Naive thymus-derived CD8-positive, alpha-beta T cell (primary cell): ENCODE measurements around the gene AFDN. TPM values are rescaled to one million over a fixed set of nuclear protein-coding genes. Genes with fewer than 3 reads are reported as not detected.

Experiments
- ATAC-seq, 2 donors: fragments of 150-1000 bp; cut with Tn5 transposase in 1 of 2; sonication (Bioruptor Pico), chemical (Tn5 transposase) in 1 of 2; 1 replicate in 1 of 2; 2 replicates in 1 of 2; pipeline ENCODE4 v1.10.0; 2021; ENCODE audit warnings: mild to moderate bottlenecking in 2 of 2, moderate library complexity in 2 of 2
- POLR2A ChIA-PET: fragments of 350-600 bp; sonication (Branson Sonifier 250); formaldehyde crosslinking; loops from one replicate; lab custom pipeline; 2021; ENCODE audit warnings: antibody characterized with exemption; lab: Charles Lee
- DNase-seq, 10 donors: peaks; one replicate each; pipeline versions ENCODE4 v3.0.0 to v3.0.0-alpha.2; 2020 to 2022
- H3K27ac Mint-ChIP-seq, 10 donors: one replicate each; pipeline ENCODE4 v1.8.0; 2020 to 2022; ENCODE audit warnings: mild to moderate bottlenecking in 10 of 10, mixed read lengths in 10 of 10, moderate library complexity in 4 of 10, inconsistent platforms in 1 of 10
- H3K27me3 Mint-ChIP-seq, 5 donors: one replicate each; pipeline ENCODE4 v1.8.0; 2021 to 2022; ENCODE audit warnings: mixed read lengths in 5 of 5
- H3K36me3 Mint-ChIP-seq, 3 donors: one replicate each; pipeline ENCODE4 v1.8.0; 2020 to 2022; ENCODE audit warnings: mixed read lengths in 3 of 3, mild to moderate bottlenecking in 2 of 3, inconsistent platforms in 1 of 3
- H3K4me1 Mint-ChIP-seq, 4 donors: one replicate each; pipeline ENCODE4 v1.8.0; 2021 to 2022; ENCODE audit warnings: mixed read lengths in 4 of 4
- H3K4me3 Mint-ChIP-seq, 10 donors: one replicate each; pipeline ENCODE4 v1.8.0; 2020 to 2022; ENCODE audit warnings: mild to moderate bottlenecking in 10 of 10, mixed read lengths in 10 of 10, moderate library complexity in 6 of 10, inconsistent platforms in 1 of 10
- H3K9me3 Mint-ChIP-seq, 9 donors: one replicate each; pipeline ENCODE4 v1.8.0; 2020 to 2022; ENCODE audit warnings: mixed read lengths in 9 of 9, mild to moderate bottlenecking in 3 of 9, inconsistent platforms in 1 of 9, moderate library complexity in 1 of 9
- polyA plus RNA-seq, 3 donors: library from polyadenylated mRNA; unstranded; fragments of 300-500 nt; fragmentation: Illumina TruSeq; gene quantifications; one replicate each; pipeline ENCODE4 v1.2.3, GENCODE V29; 2021
- total RNA-seq, 8 experiments: library from RNA in 2 of 8; stranded (reverse) in 2 of 8; gene quantifications; one replicate each; pipeline ENCODE4 v1.2.3 and lab custom pipeline; 2021 to 2026

The AFDN gene
- total and polyA plus RNA-seq, 5 experiments from 2014 or later, result 0.46 to 9.6 (median 5.3) TPM; not detected in 1

GRCh38 chr6:167930295-167930694 lies 103.6 kb downstream of the AFDN start:
- no peaks in the 10 kb centered on the region for H3K9me3 Mint-ChIP-seq
- H3K36me3 Mint-ChIP-seq, result no peaks in the 10 kb centered on the region
- DNase-seq (no peak), ATAC-seq (no peak)
- H3K4me1 Mint-ChIP-seq, result no peaks in the 10 kb centered on the region
- POLR2A ChIA-PET, result no interaction called here
- H3K27ac Mint-ChIP-seq, result no peak overlapping the region
- peaks cover 0 to 2% (median 0%) of the 10 kb centered on the region in 5 donors for H3K27me3 Mint-ChIP-seq
- H3K4me3 Mint-ChIP-seq, result no peak overlapping the region

GRCh38 chr6:167932468-167933276 lies 106.0 kb downstream of the AFDN start:
- Mint-ChIP-seq H3K36me3 (no peaks in the 10 kb centered on the region), H3K27ac (no peak overlapping the region), H3K4me3 (no peak overlapping the region), H3K9me3 (no peaks in the 10 kb centered on the region), H3K27me3 (peaks cover 0 to 12% (median 3%) of the 10 kb centered on the region in 5 donors), H3K4me1 (no peaks in the 10 kb centered on the region)
- POLR2A ChIA-PET, result no interaction called here
- DNase-seq (no peak), ATAC-seq (no peak)

- POLR2A ChIA-PET, result no interaction called here
- Mint-ChIP-seq H3K27me3 (peaks cover 3 to 19% (median 5%) of the 10 kb centered on the region in 5 donors), H3K4me1 (no peaks in the 10 kb centered on the region), H3K36me3 (no peaks in the 10 kb centered on the region), H3K4me3 (no peak overlapping the region), H3K9me3 (no peaks in the 10 kb centered on the region), H3K27ac (no peak overlapping the region)
- no peak for DNase-seq
- ATAC-seq, result no peak
Measured at GRCh38 chr6:167933290-167933689, 106.6 kb downstream of the AFDN start.

- no peak for DNase-seq
Measured at GRCh38 chr6:167933847-167934246, 107.1 kb downstream of the AFDN start.

GRCh38 chr6:167934426-167934864 lies 107.7 kb downstream of the AFDN start:
- H3K36me3 Mint-ChIP-seq, result no peaks in the 10 kb centered on the region
- POLR2A ChIA-PET, result no interaction called here
- no peak overlapping the region for H3K4me3 Mint-ChIP-seq
- no peak overlapping the region for H3K27ac Mint-ChIP-seq
- peaks cover 3 to 30% (median 5%) of the 10 kb centered on the region in 5 donors for H3K27me3 Mint-ChIP-seq
- no peaks in the 10 kb centered on the region for H3K9me3 Mint-ChIP-seq
- DNase-seq (no peak), ATAC-seq (no peak)
- H3K4me1 Mint-ChIP-seq, result no peaks in the 10 kb centered on the region

More at GRCh38 chr6:167933847-167934246, 107.1 kb downstream of the AFDN start:
- Mint-ChIP-seq H3K4me3 (no peak overlapping the region), H3K9me3 (no peaks in the 10 kb centered on the region), H3K27ac (no peak overlapping the region), H3K36me3 (no peaks in the 10 kb centered on the region), H3K27me3 (peaks cover 3 to 24% (median 5%) of the 10 kb centered on the region in 5 donors), H3K4me1 (no peaks in the 10 kb centered on the region)
- no peak for ATAC-seq
- POLR2A ChIA-PET, result no interaction called here

GRCh38 chr6:167936051-167936450 lies 109.3 kb downstream of the AFDN start:
- no peak overlapping the region for H3K27ac Mint-ChIP-seq
- POLR2A ChIA-PET, result no interaction called here
- H3K36me3 Mint-ChIP-seq, result no peaks in the 10 kb centered on the region
- H3K4me3 Mint-ChIP-seq, result no peak overlapping the region
- H3K4me1 Mint-ChIP-seq, result no peaks in the 10 kb centered on the region
- no peak for ATAC-seq
- DNase-seq, result no peak
- H3K27me3 Mint-ChIP-seq, result peaks cover 3 to 40% (median 7%) of the 10 kb centered on the region in 5 donors
- H3K9me3 Mint-ChIP-seq, result no peaks in the 10 kb centered on the region

GRCh38 chr6:167937301-167937700 lies 110.6 kb downstream of the AFDN start:
- POLR2A ChIA-PET, result no interaction called here
- Mint-ChIP-seq H3K27ac (no peak overlapping the region), H3K4me3 (no peak overlapping the region), H3K4me1 (no peaks in the 10 kb centered on the region), H3K36me3 (no peaks in the 10 kb centered on the region), H3K9me3 (no peaks in the 10 kb centered on the region), H3K27me3 (peaks cover 3 to 40% (median 7%) of the 10 kb centered on the region in 5 donors)
- DNase-seq, result no peak
- no peak for ATAC-seq

- Mint-ChIP-seq H3K36me3 (no peaks in the 10 kb centered on the region), H3K27me3 (peaks cover 3 to 40% (median 7%) of the 10 kb centered on the region in 5 donors), H3K27ac (no peak overlapping the region), H3K9me3 (no peaks in the 10 kb centered on the region), H3K4me1 (no peaks in the 10 kb centered on the region), H3K4me3 (no peak overlapping the region)
- ATAC-seq (no peak), DNase-seq (no peak)
- POLR2A ChIA-PET, result no interaction called here
Measured at GRCh38 chr6:167937948-167938911, 111.5 kb downstream of the AFDN start.

- Mint-ChIP-seq H3K4me3 (no peak overlapping the region), H3K9me3 (no peaks in the 10 kb centered on the region)
- POLR2A ChIA-PET, result no interaction called here
Measured at GRCh38 chr6:167941822-167942221, 115.1 kb downstream of the AFDN start.

GRCh38 chr6:167944130-167944529 lies 117.4 kb downstream of the AFDN start:
- Mint-ChIP-seq H3K36me3 (peaks cover 0 to 9% (median 0%) of the 10 kb centered on the region in 3 donors), H3K9me3 (no peaks in the 10 kb centered on the region), H3K4me3 (no peak overlapping the region), H3K27me3 (peaks cover 0 to 13% (median 3%) of the 10 kb centered on the region in 5 donors), H3K27ac (no peak overlapping the region), H3K4me1 (peaks cover 0 to 2% (median 0%) of the 10 kb centered on the region in 4 donors)
- ATAC-seq, result no peak
- no peak for DNase-seq
- POLR2A ChIA-PET, result no interaction called here

More at GRCh38 chr6:167941822-167942221, 115.1 kb downstream of the AFDN start:
- peaks cover 3 to 35% (median 5%) of the 10 kb centered on the region in 5 donors for H3K27me3 Mint-ChIP-seq
- H3K27ac Mint-ChIP-seq, result no peak overlapping the region
- no peak for ATAC-seq
- no peaks in the 10 kb centered on the region for H3K36me3 Mint-ChIP-seq
- DNase-seq, result no peak
- no peaks in the 10 kb centered on the region for H3K4me1 Mint-ChIP-seq

- H3K4me3 Mint-ChIP-seq, result no peak overlapping the region
- no peaks in the 10 kb centered on the region for H3K9me3 Mint-ChIP-seq
- no peak for DNase-seq
- no peaks in the 10 kb centered on the region for H3K27me3 Mint-ChIP-seq
- H3K27ac Mint-ChIP-seq, result no peak overlapping the region
- POLR2A ChIA-PET, result no interaction called here
- ATAC-seq, result no peak
- H3K4me1 Mint-ChIP-seq, result peaks cover 0 to 2% (median 0%) of the 10 kb centered on the region in 4 donors
- H3K36me3 Mint-ChIP-seq, result peaks cover 0 to 11% (median 0%) of the 10 kb centered on the region in 3 donors
Measured at GRCh38 chr6:167946007-167946406, 119.3 kb downstream of the AFDN start.

GRCh38 chr6:167946604-167947003 lies 119.9 kb downstream of the AFDN start:
- H3K9me3 Mint-ChIP-seq, result no peaks in the 10 kb centered on the region
- H3K36me3 Mint-ChIP-seq, result peaks cover 0 to 13% (median 0%) of the 10 kb centered on the region in 3 donors
- H3K4me3 Mint-ChIP-seq, result no peak overlapping the region
- no peak for ATAC-seq
- H3K4me1 Mint-ChIP-seq, result peaks cover 0 to 2% (median 0%) of the 10 kb centered on the region in 4 donors
- H3K27ac Mint-ChIP-seq, result no peak overlapping the region
- H3K27me3 Mint-ChIP-seq, result no peaks in the 10 kb centered on the region
- POLR2A ChIA-PET, result no interaction called here
- no peak for DNase-seq

GRCh38 chr6:167947716-167948115 lies 121.0 kb downstream of the AFDN start:
- H3K9me3 Mint-ChIP-seq, result no peaks in the 10 kb centered on the region
- H3K27me3 Mint-ChIP-seq, result no peaks in the 10 kb centered on the region
- no peak overlapping the region for H3K4me3 Mint-ChIP-seq
- H3K36me3 Mint-ChIP-seq, result peaks cover 0 to 15% (median 0%) of the 10 kb centered on the region in 3 donors
- ATAC-seq (no peak), DNase-seq (no peak)
- H3K27ac Mint-ChIP-seq, result no peak overlapping the region
- H3K4me1 Mint-ChIP-seq, result peaks cover 0 to 2% (median 0%) of the 10 kb centered on the region in 4 donors
- POLR2A ChIA-PET, result no interaction called here
